GM13977 (cell line): ENCODE results near the gene PRKCA.

Experiments used
- DNase-seq: peaks from one replicate; pipeline ENCODE4 v3.0.0; 2012; ENCODE audit warnings: low spot score
- CTCF ChIP-seq: IDR thresholded peaks from 2 replicates; pipeline ENCODE4 v1.5.1; 2012; ENCODE audit warnings: mild to moderate bottlenecking, control low read depth; ENCODE audit not compliant: insufficient read depth; ENCODE audit errors: extremely low read depth, missing control alignments
- in situ Hi-C: fragments of 300-500 bp; cut with MboI; formaldehyde crosslinking; loops from one replicate; pipeline ENCODE4 v1.12.0; 2022; ENCODE audit warnings: low sequenced_read_pairs, low pct_unique_long_range_greater_than_20kb, mixed read lengths, inconsistent platforms; ENCODE audit not compliant: unreplicated experiment

PRKCA gene

GRCh38 chr17:66495035-66495434 is 192.6 kb downstream of the PRKCA start:
- in situ Hi-C loops = no loop called here
- no peak for DNase-seq
- TF ChIP-seq CTCF = no peak

GRCh38 chr17:66496306-66496705 is 193.9 kb downstream of the PRKCA start:
- TF ChIP-seq CTCF = no peak
- in situ Hi-C loops = no loop called here
- DNase-seq = no peak

GRCh38 chr17:66498580-66498979 is 196.2 kb downstream of the PRKCA start:
- no peak for TF ChIP-seq CTCF
- no peak for DNase-seq
- in situ Hi-C loops = no loop called here

- DNase-seq = no peak
- no peak for TF ChIP-seq CTCF
- in situ Hi-C loops = no loop called here
These were observed 204.2 kb downstream of the PRKCA start for GRCh38 chr17:66506641-66507040.

- TF ChIP-seq CTCF = no peak
- in situ Hi-C loops = no loop called here
- no peak for DNase-seq
These were observed 204.9 kb downstream of the PRKCA start for GRCh38 chr17:66507103-66507923.

GRCh38 chr17:66507982-66508760 is 205.8 kb downstream of the PRKCA start:
- no peak for TF ChIP-seq CTCF
- no peak for DNase-seq
- in situ Hi-C loops = no loop called here
